Activated T-helper 2 cell treated with anti-CD3 and anti-CD28 coated beads, Interferon-gamma antibody, Interleukin-2, Interleukin-4, amounts not matched to agents 10 μg/mL and 5 μg/mL and 100 μg/mL, durations not matched to agents 14 hours and 24 hours and 36 hours (primary cell): Measurements from ENCODE around the gene TRIML2. TPM values are rescaled to one million over a fixed set of nuclear protein-coding genes. Genes with fewer than 3 reads are reported as not detected.

ENCODE experiments used
- DNase-seq: peaks from one replicate; pipeline ENCODE4 v3.0.0; 2021; ENCODE audit warnings: low spot score
- H3K27ac Mint-ChIP-seq: one replicate; pipeline ENCODE4 v1.8.0; 2021; ENCODE audit warnings: mixed read lengths
- H3K27me3 Mint-ChIP-seq: one replicate; pipeline ENCODE4 v1.8.0; 2021; ENCODE audit warnings: low read depth, mixed read lengths
- H3K36me3 Mint-ChIP-seq: one replicate; pipeline ENCODE4 v1.8.0; 2021; ENCODE audit warnings: low read depth, mixed read lengths
- H3K4me1 Mint-ChIP-seq: one replicate; pipeline ENCODE4 v1.8.0; 2021; ENCODE audit warnings: low read depth, mixed read lengths
- H3K4me3 Mint-ChIP-seq: one replicate; pipeline ENCODE4 v1.8.0; 2021; ENCODE audit warnings: low read depth, mild to moderate bottlenecking, moderate library complexity, mixed read lengths
- H3K9me3 Mint-ChIP-seq: one replicate; pipeline ENCODE4 v1.8.0; 2021; ENCODE audit warnings: mixed read lengths
- intact Hi-C: fragments of 100-400 bp; cut with micrococcal nuclease; formaldehyde crosslinking; loops from one replicate; pipeline ENCODE4 v1.15.1; 2023
- total RNA-seq: library from RNA; stranded (reverse); gene quantifications from 2 replicates; pipeline ENCODE4 v1.2.3, GENCODE V29; 2022

Gene TRIML2
- not detected in 2 replicates for total RNA-seq

GRCh38 chr4:188109157-188109755, at the start of gene TRIML2:
TRIML2 (minus strand) TSS chr4:188109603; CDS start chr4:188105368, 4,235 bp downstream.
- H3K9me3 Mint-ChIP-seq, result peaks cover 39% of the 10 kb centered on the region
- intact Hi-C loops, result no loop called here
- H3K36me3 Mint-ChIP-seq, result no peaks in the 10 kb centered on the region
- H3K4me1 Mint-ChIP-seq, result no peaks in the 10 kb centered on the region
- no peak within 1 kb of the TSS for H3K4me3 Mint-ChIP-seq
- no peaks in the 10 kb centered on the region for H3K27me3 Mint-ChIP-seq
- no peak within 1 kb of the TSS for H3K27ac Mint-ChIP-seq
- DNase-seq, result no peak

DNA sequence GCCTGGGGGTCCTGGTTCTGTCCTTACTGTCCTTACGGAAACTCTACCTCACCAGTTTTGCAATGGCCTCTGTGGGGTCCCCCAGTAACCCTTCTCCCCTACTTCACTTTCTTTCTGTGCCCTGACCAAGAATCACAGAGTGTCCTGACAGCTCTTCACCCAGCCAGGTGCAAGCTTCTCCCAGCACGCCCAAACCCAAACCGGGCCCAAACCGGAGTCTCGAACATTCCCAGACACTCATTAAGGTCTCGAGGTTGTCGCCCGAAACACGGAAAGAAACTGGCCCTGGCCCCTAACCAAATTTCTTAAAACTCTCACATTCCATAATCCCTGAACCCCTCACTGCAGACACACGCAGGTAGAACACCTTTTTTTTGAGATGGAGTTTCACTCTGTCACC, 48.9 kb upstream of the TRIML2 start:
- H3K27ac Mint-ChIP-seq, result no peak overlapping the region
- no peak overlapping the region for H3K4me3 Mint-ChIP-seq
- H3K9me3 Mint-ChIP-seq, result peaks cover 37% of the 10 kb centered on the region
- no peaks in the 10 kb centered on the region for H3K4me1 Mint-ChIP-seq
- no peak for DNase-seq
- H3K27me3 Mint-ChIP-seq, result no peaks in the 10 kb centered on the region
- H3K36me3 Mint-ChIP-seq, result no peaks in the 10 kb centered on the region
- intact Hi-C loops, result no loop called here

DNA sequence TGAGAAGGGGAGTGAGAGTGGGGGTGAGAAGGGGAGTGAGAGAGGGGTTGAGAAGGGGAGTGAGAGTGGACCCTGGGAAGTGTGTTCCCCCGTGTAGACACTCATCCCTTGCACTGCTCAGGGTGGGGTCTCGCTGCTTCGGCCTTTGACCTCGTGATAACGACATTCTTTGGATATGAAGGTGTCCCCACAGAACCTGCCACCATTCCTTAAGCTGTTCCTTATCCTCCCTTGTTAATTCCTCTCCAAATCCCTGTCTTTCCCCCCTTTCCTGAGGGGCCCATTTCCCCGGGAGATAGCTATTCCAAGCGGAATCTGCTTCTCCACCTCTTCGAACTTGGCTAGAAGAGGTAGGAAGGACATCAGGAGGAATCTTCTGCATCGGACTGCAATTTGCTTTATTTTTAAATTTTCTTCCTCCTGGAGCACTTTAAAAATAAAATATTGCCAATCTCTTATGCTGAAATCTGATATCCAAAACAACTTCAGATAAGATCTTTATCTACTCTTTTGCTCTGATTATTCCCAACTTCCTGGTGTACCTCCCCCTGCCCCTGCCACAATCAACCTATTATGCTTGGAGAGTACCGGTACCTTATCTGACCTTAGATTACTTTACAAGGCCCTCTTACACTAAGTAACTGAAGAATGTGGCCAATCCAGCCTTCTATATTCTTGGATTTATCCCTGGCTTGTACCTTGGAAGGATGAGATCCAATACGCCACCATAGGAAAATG, 45.4 kb upstream of the TRIML2 start:
- no peaks in the 10 kb centered on the region for H3K4me1 Mint-ChIP-seq
- intact Hi-C loops, result no loop called here
- DNase-seq, result no peak
- no peaks in the 10 kb centered on the region for H3K27me3 Mint-ChIP-seq
- no peaks in the 10 kb centered on the region for H3K36me3 Mint-ChIP-seq
- H3K27ac Mint-ChIP-seq, result no peak overlapping the region
- no peak overlapping the region for H3K4me3 Mint-ChIP-seq
- H3K9me3 Mint-ChIP-seq, result peaks cover 29% of the 10 kb centered on the region

DNA sequence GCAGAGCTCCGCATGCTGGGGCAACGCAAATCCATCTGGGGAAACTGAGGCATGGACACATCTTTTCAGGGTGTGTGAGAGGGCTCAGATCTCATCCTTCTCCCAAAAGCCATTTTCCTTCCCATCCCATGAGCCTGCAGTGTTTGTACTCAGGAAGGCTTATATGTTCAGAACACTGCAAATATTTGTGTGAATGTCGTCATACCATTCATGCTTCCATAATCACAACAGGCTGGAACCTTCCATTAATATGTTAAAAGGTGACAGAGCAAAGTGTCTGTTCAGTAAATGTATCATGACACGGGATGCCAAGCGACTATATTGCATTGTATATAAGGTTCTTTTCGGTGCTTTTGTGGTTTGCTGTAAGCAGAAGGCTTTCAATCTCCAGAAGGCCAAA, 38.4 kb upstream of the TRIML2 start:
- no peak overlapping the region for H3K27ac Mint-ChIP-seq

DNA sequence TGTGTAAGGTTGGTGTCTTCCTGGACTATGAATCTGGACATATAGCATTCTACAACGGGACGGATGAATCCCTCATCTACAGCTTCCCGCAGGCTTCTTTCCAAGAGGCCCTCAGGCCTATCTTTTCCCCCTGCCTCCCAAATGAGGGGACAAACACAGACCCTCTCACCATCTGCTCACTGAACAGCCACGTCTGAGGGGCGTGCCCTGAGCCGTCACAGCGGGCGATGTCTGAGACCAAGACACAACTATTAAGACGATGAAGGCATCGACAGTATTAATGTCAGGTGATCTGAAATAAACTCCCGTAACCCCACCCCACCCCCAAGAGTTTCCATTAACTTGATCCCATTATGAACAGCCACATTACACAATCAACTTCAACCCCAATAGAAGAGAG, 37.8 kb upstream of the TRIML2 start:
- no peaks in the 10 kb centered on the region for H3K27me3 Mint-ChIP-seq
- intact Hi-C loops, result no loop called here
- H3K27ac Mint-ChIP-seq, result no peak overlapping the region
- DNase-seq, result no peak
- H3K4me1 Mint-ChIP-seq, result no peaks in the 10 kb centered on the region
- H3K9me3 Mint-ChIP-seq, result peaks cover 28% of the 10 kb centered on the region
- H3K4me3 Mint-ChIP-seq, result no peak overlapping the region
- H3K36me3 Mint-ChIP-seq, result no peaks in the 10 kb centered on the region

More for the DNA sequence above, 38.4 kb upstream of the TRIML2 start:
- DNase-seq, result no peak
- Mint-ChIP-seq H3K9me3 (peaks cover 28% of the 10 kb centered on the region), H3K4me3 (no peak overlapping the region), H3K36me3 (no peaks in the 10 kb centered on the region), H3K4me1 (no peaks in the 10 kb centered on the region), H3K27me3 (no peaks in the 10 kb centered on the region)
- intact Hi-C loops, result no loop called here

GRCh38 chr4:188146618-188147017, 37.2 kb upstream of the TRIML2 start:
- no peak for DNase-seq
- H3K27me3 Mint-ChIP-seq, result no peaks in the 10 kb centered on the region
- H3K9me3 Mint-ChIP-seq, result peaks cover 28% of the 10 kb centered on the region
- H3K4me1 Mint-ChIP-seq, result no peaks in the 10 kb centered on the region
- H3K36me3 Mint-ChIP-seq, result no peaks in the 10 kb centered on the region
- no peak overlapping the region for H3K4me3 Mint-ChIP-seq
- no peak overlapping the region for H3K27ac Mint-ChIP-seq
- intact Hi-C loops, result no loop called here

DNA sequence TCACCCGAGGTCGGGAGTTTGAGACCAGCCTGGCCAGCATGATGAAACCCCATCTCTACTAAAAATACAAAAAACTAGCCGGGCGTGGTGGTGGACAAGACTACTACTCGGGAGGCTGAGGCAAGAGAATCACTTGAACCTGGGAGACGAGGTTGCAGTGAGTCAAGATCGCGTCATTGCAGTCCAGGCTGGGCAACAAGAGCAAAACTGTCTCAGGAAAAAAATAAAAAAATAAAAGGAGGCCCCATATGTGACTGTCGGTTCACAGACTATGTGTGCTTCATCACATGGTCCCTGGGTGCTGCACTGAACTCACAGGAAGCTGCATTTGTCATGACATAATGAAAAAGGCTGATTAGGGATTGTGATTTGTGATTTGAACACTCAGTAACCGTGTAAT, 36.2 kb upstream of the TRIML2 start:
- H3K36me3 Mint-ChIP-seq, result no peaks in the 10 kb centered on the region
- peaks cover 30% of the 10 kb centered on the region for H3K9me3 Mint-ChIP-seq
- H3K4me3 Mint-ChIP-seq, result no peak overlapping the region
- no peaks in the 10 kb centered on the region for H3K4me1 Mint-ChIP-seq
- no peak overlapping the region for H3K27ac Mint-ChIP-seq
- intact Hi-C loops, result no loop called here
- no peaks in the 10 kb centered on the region for H3K27me3 Mint-ChIP-seq
- DNase-seq, result no peak

DNA sequence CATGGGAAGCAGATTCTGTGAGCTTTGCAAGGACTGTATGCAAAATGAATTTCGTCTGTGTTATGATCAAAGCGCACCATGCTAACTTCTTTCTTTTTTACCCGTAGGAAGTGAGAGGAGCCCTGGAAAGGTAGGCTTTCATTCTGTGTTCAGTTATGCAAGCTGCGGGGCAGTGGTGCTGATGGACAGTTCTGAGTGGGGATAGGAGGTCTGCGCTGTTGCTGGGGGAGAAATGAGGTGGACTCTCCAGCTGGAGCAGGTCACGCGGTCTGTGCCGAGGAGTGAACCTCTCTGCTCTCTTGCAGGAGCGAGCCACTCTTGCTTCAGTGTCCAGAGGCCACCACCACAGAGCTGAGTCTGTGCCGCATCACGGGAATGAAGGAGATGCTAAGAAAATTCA, 34.3 kb upstream of the TRIML2 start:
- DNase-seq, result no peak
- H3K4me3 Mint-ChIP-seq, result no peak overlapping the region
- no peaks in the 10 kb centered on the region for H3K36me3 Mint-ChIP-seq
- no peaks in the 10 kb centered on the region for H3K4me1 Mint-ChIP-seq
- no peak overlapping the region for H3K27ac Mint-ChIP-seq
- H3K27me3 Mint-ChIP-seq, result no peaks in the 10 kb centered on the region
- peaks cover 28% of the 10 kb centered on the region for H3K9me3 Mint-ChIP-seq
- intact Hi-C loops, result no loop called here

- Mint-ChIP-seq H3K27me3 (no peaks in the 10 kb centered on the region), H3K4me3 (no peak overlapping the region), H3K4me1 (no peaks in the 10 kb centered on the region), H3K27ac (no peak overlapping the region), H3K36me3 (no peaks in the 10 kb centered on the region), H3K9me3 (peaks cover 24% of the 10 kb centered on the region)
- DNase-seq, result no peak
- intact Hi-C loops, result no loop called here
Measured at GRCh38 chr4:188139671-188140070, 30.3 kb upstream of the TRIML2 start.

- peaks cover 21% of the 10 kb centered on the region for H3K9me3 Mint-ChIP-seq
- no peaks in the 10 kb centered on the region for H3K36me3 Mint-ChIP-seq
- no peak for DNase-seq
- H3K27me3 Mint-ChIP-seq, result no peaks in the 10 kb centered on the region
- intact Hi-C loops, result no loop called here
- H3K27ac Mint-ChIP-seq, result no peak within 1 kb of the TSS
- no peaks in the 10 kb centered on the region for H3K4me1 Mint-ChIP-seq
- H3K4me3 Mint-ChIP-seq, result no peak within 1 kb of the TSS
Measured at GRCh38 chr4:188139141-188139540, 29.7 kb upstream of the TRIML2 start, which contains the start of gene TRIML1. TRIML1 (plus strand) TSS chr4:188139441; CDS start chr4:188139559, 118 bp downstream.

GRCh38 chr4:188138227-188138626, 28.8 kb upstream of the TRIML2 start:
- Mint-ChIP-seq H3K27ac (no peak overlapping the region), H3K9me3 (peaks cover 17% of the 10 kb centered on the region)

DNA sequence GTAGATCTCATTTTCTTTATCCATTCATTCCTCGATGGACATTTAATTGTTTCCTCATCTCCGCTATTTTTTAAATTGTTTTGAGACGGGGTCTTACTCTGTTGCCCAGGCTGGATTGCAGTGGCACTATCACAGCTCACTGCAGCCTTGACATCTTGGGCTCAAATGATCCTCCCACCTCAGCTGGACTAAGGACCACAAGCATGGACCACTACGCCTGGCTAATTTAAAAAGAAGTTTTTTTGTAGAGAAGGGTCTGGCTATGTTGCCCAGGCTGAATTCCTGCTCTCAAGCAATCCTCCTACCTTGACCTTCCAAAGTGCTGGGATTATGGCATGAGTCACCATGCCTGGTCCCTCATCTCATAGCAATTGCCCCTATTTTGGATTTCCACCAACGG, 22.8 kb upstream of the TRIML2 start:
- intact Hi-C loops, result no loop called here
- no peaks in the 10 kb centered on the region for H3K27me3 Mint-ChIP-seq
- no peaks in the 10 kb centered on the region for H3K36me3 Mint-ChIP-seq
- H3K4me1 Mint-ChIP-seq, result no peaks in the 10 kb centered on the region
- H3K27ac Mint-ChIP-seq, result no peak overlapping the region
- peaks cover 34% of the 10 kb centered on the region for H3K9me3 Mint-ChIP-seq
- DNase-seq, result no peak
- H3K4me3 Mint-ChIP-seq, result no peak overlapping the region

More at GRCh38 chr4:188138227-188138626, 28.8 kb upstream of the TRIML2 start:
- no peaks in the 10 kb centered on the region for H3K27me3 Mint-ChIP-seq
- intact Hi-C loops, result no loop called here
- DNase-seq, result no peak
- no peak overlapping the region for H3K4me3 Mint-ChIP-seq
- no peaks in the 10 kb centered on the region for H3K4me1 Mint-ChIP-seq
- no peaks in the 10 kb centered on the region for H3K36me3 Mint-ChIP-seq

- no peaks in the 10 kb centered on the region for H3K4me1 Mint-ChIP-seq
- peaks cover 37% of the 10 kb centered on the region for H3K9me3 Mint-ChIP-seq
- no peak for DNase-seq
- no peaks in the 10 kb centered on the region for H3K27me3 Mint-ChIP-seq
- no peaks in the 10 kb centered on the region for H3K36me3 Mint-ChIP-seq
- intact Hi-C loops, result no loop called here
- H3K27ac Mint-ChIP-seq, result no peak overlapping the region
- H3K4me3 Mint-ChIP-seq, result no peak overlapping the region
Measured at GRCh38 chr4:188130355-188130754, 21.0 kb upstream of the TRIML2 start.
